SK-N-SH (cell line): Measurements from ENCODE around the gene SSUH2. TPM values are rescaled to one million over a fixed set of nuclear protein-coding genes. Genes with fewer than 3 reads are reported as not detected.

Experiments used
- CTCF ChIA-PET: fragments of 300-600, 350-600 bp; formaldehyde crosslinking; extraction: SDS; loops from one replicate; lab custom pipeline; 2021; lab: Yijun Ruan, JAX
- POLR2A ChIA-PET: fragments of 350-600 bp; sonication (Branson Sonifier 250); formaldehyde crosslinking; extraction: SDS; loops from one replicate; lab custom pipeline; 2020; ENCODE audit warnings: antibody characterized with exemption, inconsistent platforms; lab: Yijun Ruan, JAX
- DNase-seq: peaks from one replicate; pipeline ENCODE4 v3.0.0; 2012
- H2AFZ ChIP-seq: fragments of 200-600 bp; sonication (generic); 2 replicates; pipeline ENCODE4 v1.8.1; 2016; ENCODE audit warnings: antibody characterized with exemption, mild to moderate bottlenecking, low read depth
- H3F3A ChIP-seq: fragments of 200-600 bp; sonication (generic); replicated peaks from 2 replicates; pipeline ENCODE3; 2016; ENCODE audit warnings: antibody characterized with exemption, mild to moderate bottlenecking; ENCODE audit not compliant: insufficient read depth
- H3K27ac ChIP-seq, 2 experiments: fragments of 200-500 bp in 1 of 2; fragments of 200-600 bp in 1 of 2; sonication (Bioruptor generic) in 1 of 2; sonication (generic), shearing (Covaris generic) in 1 of 2; 2 replicates each; pipeline versions ENCODE4 v1.5.1 to v1.6.1; 2014 to 2016; ENCODE audit warnings: low read depth in 2 of 2, inconsistent platforms in 1 of 2, low read length in 1 of 2, mild to moderate bottlenecking in 1 of 2, mixed read lengths in 1 of 2
- H3K27me3 ChIP-seq: fragments of 200-600 bp; sonication (generic), shearing (Covaris generic); 2 replicates; pipeline ENCODE4 v1.6.1; 2016; ENCODE audit warnings: mixed run types; ENCODE audit not compliant: insufficient read depth
- H3K36me3 ChIP-seq, 2 experiments: fragments of 200-500 bp in 1 of 2; fragments of 200-600 bp in 1 of 2; sonication (Bioruptor generic) in 1 of 2; sonication (generic) in 1 of 2; replicated peaks in 1 of 2; 2 replicates each; pipeline versions ENCODE3 to v1.5.1; 2014 to 2016; ENCODE audit warnings: low read length in 1 of 2, mild to moderate bottlenecking in 1 of 2; ENCODE audit not compliant: insufficient read depth in 2 of 2, control insufficient read depth in 1 of 2
- H3K4me1 ChIP-seq, 2 experiments: fragments of 200-500 bp in 1 of 2; fragments of 200-600 bp in 1 of 2; sonication (Bioruptor generic) in 1 of 2; sonication (generic), shearing (Covaris generic) in 1 of 2; 2 replicates each; pipeline versions ENCODE4 v1.5.1 to v1.6.1; 2014 to 2016; ENCODE audit warnings: low read depth in 1 of 2, low read length in 1 of 2, mixed run types in 1 of 2; ENCODE audit not compliant: insufficient read depth in 2 of 2, control insufficient read depth in 1 of 2
- H3K4me2 ChIP-seq: fragments of 200-600 bp; sonication (generic), shearing (Covaris generic); 2 replicates; pipeline ENCODE4 v1.6.1; 2017; ENCODE audit warnings: mixed run types
- H3K4me3 ChIP-seq, 2 experiments: fragments of 200-500 bp in 1 of 2; fragments of 200-600 bp in 1 of 2; sonication (Bioruptor generic) in 1 of 2; sonication (generic), shearing (Covaris generic) in 1 of 2; 2 replicates each; pipeline versions ENCODE4 v1.5.1 to v1.8.1; 2014 to 2016; ENCODE audit warnings: low read depth in 2 of 2, inconsistent platforms in 1 of 2, low read length in 1 of 2, mild to moderate bottlenecking in 1 of 2, mixed read lengths in 1 of 2, moderate library complexity in 1 of 2
- H3K79me2 ChIP-seq: fragments of 200-600 bp; sonication (generic); 2 replicates; pipeline ENCODE4 v1.8.1; 2017; ENCODE audit warnings: mild to moderate bottlenecking; ENCODE audit not compliant: insufficient read depth
- H3K9ac ChIP-seq: fragments of 200-600 bp; sonication (generic); 2 replicates; pipeline ENCODE4 v1.6.1; 2017; ENCODE audit warnings: mixed run types
- H3K9me2 ChIP-seq: fragments of 200-600 bp; sonication (generic); 2 replicates; pipeline ENCODE4 v1.6.1; 2017; ENCODE audit warnings: mixed run types
- H3K9me3 ChIP-seq: fragments of 200-600 bp; sonication (generic); 2 replicates; pipeline ENCODE4 v1.6.1; 2017; ENCODE audit warnings: mixed run types, mild to moderate bottlenecking, moderate library complexity
- H4K20me1 ChIP-seq: fragments of 200-600 bp; sonication (generic); 2 replicates; pipeline ENCODE4 v1.6.1; 2017; ENCODE audit warnings: mild to moderate bottlenecking, mixed run types; ENCODE audit not compliant: insufficient read depth
- CHD2 ChIP-seq: fragments of 150-350 bp; IDR thresholded peaks from 2 replicates; pipeline ENCODE4 v1.6.1; 2018; ENCODE audit warnings: low read length; ENCODE audit not compliant: partially characterized antibody
- EP300 ChIP-seq, 2 experiments: IDR thresholded peaks; 2 replicates each; pipeline versions ENCODE4 v1.4.0 to v1.6.1; 2012; ENCODE audit warnings: borderline replicate concordance in 1 of 2, low read depth in 1 of 2, low read length in 1 of 2
- EZH2phosphoT487 ChIP-seq: fragments of 200-600 bp; sonication (generic); IDR thresholded peaks from 2 replicates; pipeline ENCODE4 v1.6.1; 2017; ENCODE audit warnings: low read depth, mixed run types, mild to moderate bottlenecking, antibody characterized with exemption, moderate library complexity, borderline replicate concordance
- FOXJ3 ChIP-seq: sonication (generic); formaldehyde crosslinking; IDR thresholded peaks from 2 replicates; pipeline ENCODE4 v1.5.1; 2020; ENCODE audit warnings: mild to moderate bottlenecking, missing genetic modification reagents
- FOXM1 ChIP-seq: IDR thresholded peaks from 2 replicates; pipeline ENCODE4 v1.4.0; 2012; ENCODE audit warnings: low read depth, mild to moderate bottlenecking
- GATA2 ChIP-seq: sonication (generic); formaldehyde crosslinking; IDR thresholded peaks from 2 replicates; pipeline ENCODE4 v1.5.0; 2020; ENCODE audit warnings: mild to moderate bottlenecking, missing genetic modification reagents
- MXI1 ChIP-seq: IDR thresholded peaks from 2 replicates; pipeline ENCODE4 v1.6.1; 2012; ENCODE audit warnings: mild to moderate bottlenecking, low read depth, low read length, improper control_type of control experiment
- NRF1 ChIP-seq: IDR thresholded peaks from 2 replicates; pipeline ENCODE4 v1.6.1; 2012; ENCODE audit warnings: low read depth, mild to moderate bottlenecking, low read length
- RXRA ChIP-seq: IDR thresholded peaks from 2 replicates; pipeline ENCODE4 v1.4.0; 2012; ENCODE audit warnings: low read depth, mild to moderate bottlenecking, borderline replicate concordance
- SMC3 ChIP-seq: IDR thresholded peaks from 2 replicates; pipeline ENCODE4 v1.6.1; 2012; ENCODE audit warnings: low read depth, low read length, improper control_type of control experiment
- TEAD4 ChIP-seq: IDR thresholded peaks from 2 replicates; pipeline ENCODE4 v1.4.0; 2012; ENCODE audit warnings: mild to moderate bottlenecking, borderline replicate concordance; ENCODE audit not compliant: insufficient read depth
- WGBS: methylation state at CpG from one replicate; pipeline ENCODE4 v1.1.6; 2017; ENCODE audit warnings: low lambda C conversion rate; 5-methylcytosine and 5-hydroxymethylcytosine counted together
- polyA plus RNA-seq, 3 experiments: library from polyadenylated mRNA; depleted of rRNA; stranded (reverse); fragments of >200 nt; gene quantifications; 2 replicates each; pipeline ENCODE4 v1.2.3, GENCODE V29; 2012
- TF ChIP-seq, protein P1 (sequence below): IDR thresholded peaks from 2 replicates; pipeline ENCODE4; 2012
- TF ChIP-seq, protein P2 (sequence below): IDR thresholded peaks from 2 replicates; pipeline ENCODE4 v1.6.1; 2012; ENCODE audit warnings: mild to moderate bottlenecking, low read depth, low read length, moderate library complexity
- TF ChIP-seq, protein P3 (sequence below): IDR thresholded peaks from 2 replicates; pipeline ENCODE4 v1.4.0; 2012; ENCODE audit warnings: low read depth
- TF ChIP-seq, protein P4 (sequence below): fragments of 150-350 bp; IDR thresholded peaks from 2 replicates; pipeline ENCODE4 v1.6.1; 2017; ENCODE audit warnings: antibody characterized with exemption, low read length, low read depth, borderline replicate concordance
- TF ChIP-seq, protein P5 (sequence below): IDR thresholded peaks from 2 replicates; pipeline ENCODE4 v1.4.0; 2012; ENCODE audit warnings: low read depth, borderline replicate concordance

The SSUH2 gene
- polyA plus RNA-seq, 1 of the 3 experiments (the other 2 are of a cell fraction) = 0.18 TPM

DNA sequence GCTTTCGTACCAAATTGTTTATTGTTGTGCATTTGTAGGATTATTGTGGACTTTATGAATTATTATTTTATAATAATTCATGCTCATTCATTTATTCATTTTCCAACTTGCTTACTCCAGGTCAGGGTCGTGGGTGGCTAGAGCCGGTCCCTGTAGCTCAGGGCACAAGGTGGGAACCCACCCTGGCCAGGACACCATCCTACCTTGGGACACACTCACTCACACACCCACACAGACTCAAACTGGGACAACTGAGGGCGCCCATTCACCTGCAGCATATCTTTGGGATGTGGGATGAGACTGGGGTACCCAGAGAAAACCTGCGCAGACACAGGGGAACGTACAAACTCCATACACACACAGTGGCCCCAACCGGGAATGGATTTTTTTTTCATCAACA lies 40.6 kb downstream of the SSUH2 start:
- no peak overlapping the region for H3K9ac ChIP-seq
- no peak for DNase-seq
- H3K27me3 ChIP-seq = no peaks in the 10 kb centered on the region
- TF ChIP-seq SMC3 = no peak
- no peak for TF ChIP-seq MXI1
- TF ChIP-seq NRF1 = no peak
- no peak for TF ChIP-seq FOXM1
- TF ChIP-seq, protein P1, sequence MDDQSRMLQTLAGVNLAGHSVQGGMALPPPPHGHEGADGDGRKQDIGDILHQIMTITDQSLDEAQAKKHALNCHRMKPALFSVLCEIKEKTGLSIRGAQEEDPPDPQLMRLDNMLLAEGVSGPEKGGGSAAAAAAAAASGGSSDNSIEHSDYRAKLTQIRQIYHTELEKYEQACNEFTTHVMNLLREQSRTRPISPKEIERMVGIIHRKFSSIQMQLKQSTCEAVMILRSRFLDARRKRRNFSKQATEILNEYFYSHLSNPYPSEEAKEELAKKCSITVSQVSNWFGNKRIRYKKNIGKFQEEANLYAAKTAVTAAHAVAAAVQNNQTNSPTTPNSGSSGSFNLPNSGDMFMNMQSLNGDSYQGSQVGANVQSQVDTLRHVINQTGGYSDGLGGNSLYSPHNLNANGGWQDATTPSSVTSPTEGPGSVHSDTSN = no peak
- TF ChIP-seq, protein P2, sequence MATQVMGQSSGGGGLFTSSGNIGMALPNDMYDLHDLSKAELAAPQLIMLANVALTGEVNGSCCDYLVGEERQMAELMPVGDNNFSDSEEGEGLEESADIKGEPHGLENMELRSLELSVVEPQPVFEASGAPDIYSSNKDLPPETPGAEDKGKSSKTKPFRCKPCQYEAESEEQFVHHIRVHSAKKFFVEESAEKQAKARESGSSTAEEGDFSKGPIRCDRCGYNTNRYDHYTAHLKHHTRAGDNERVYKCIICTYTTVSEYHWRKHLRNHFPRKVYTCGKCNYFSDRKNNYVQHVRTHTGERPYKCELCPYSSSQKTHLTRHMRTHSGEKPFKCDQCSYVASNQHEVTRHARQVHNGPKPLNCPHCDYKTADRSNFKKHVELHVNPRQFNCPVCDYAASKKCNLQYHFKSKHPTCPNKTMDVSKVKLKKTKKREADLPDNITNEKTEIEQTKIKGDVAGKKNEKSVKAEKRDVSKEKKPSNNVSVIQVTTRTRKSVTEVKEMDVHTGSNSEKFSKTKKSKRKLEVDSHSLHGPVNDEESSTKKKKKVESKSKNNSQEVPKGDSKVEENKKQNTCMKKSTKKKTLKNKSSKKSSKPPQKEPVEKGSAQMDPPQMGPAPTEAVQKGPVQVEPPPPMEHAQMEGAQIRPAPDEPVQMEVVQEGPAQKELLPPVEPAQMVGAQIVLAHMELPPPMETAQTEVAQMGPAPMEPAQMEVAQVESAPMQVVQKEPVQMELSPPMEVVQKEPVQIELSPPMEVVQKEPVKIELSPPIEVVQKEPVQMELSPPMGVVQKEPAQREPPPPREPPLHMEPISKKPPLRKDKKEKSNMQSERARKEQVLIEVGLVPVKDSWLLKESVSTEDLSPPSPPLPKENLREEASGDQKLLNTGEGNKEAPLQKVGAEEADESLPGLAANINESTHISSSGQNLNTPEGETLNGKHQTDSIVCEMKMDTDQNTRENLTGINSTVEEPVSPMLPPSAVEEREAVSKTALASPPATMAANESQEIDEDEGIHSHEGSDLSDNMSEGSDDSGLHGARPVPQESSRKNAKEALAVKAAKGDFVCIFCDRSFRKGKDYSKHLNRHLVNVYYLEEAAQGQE = no peak
- POLR2A ChIA-PET = no interaction called here
- CTCF ChIA-PET = interaction anchor here (7.5 kb wide), 1 partner anchor 160 kb away, joined by 76 read pairs; no protein-coding TSS in a partner anchor
- H3F3A ChIP-seq = no peaks in the 10 kb centered on the region
- no peaks in the 10 kb centered on the region for H3K9me2 ChIP-seq
- no peak overlapping the region for H3K4me2 ChIP-seq
- H3K4me3 ChIP-seq = no peak overlapping the region
- H3K27ac ChIP-seq = no peak overlapping the region
- WGBS = 76% methylated on average over 7 of the region's 7 CpGs
- no peak overlapping the region for H2AFZ ChIP-seq
- H3K79me2 ChIP-seq = no peaks in the 10 kb centered on the region
- peaks cover 5 to 35% of the 10 kb centered on the region in 2 experiments; a peak in 3 of 4 replicates for H3K4me1 ChIP-seq
- H4K20me1 ChIP-seq = no peaks in the 10 kb centered on the region
- H3K9me3 ChIP-seq = no peaks in the 10 kb centered on the region
- no peaks in the 10 kb centered on the region for H3K36me3 ChIP-seq

DNA sequence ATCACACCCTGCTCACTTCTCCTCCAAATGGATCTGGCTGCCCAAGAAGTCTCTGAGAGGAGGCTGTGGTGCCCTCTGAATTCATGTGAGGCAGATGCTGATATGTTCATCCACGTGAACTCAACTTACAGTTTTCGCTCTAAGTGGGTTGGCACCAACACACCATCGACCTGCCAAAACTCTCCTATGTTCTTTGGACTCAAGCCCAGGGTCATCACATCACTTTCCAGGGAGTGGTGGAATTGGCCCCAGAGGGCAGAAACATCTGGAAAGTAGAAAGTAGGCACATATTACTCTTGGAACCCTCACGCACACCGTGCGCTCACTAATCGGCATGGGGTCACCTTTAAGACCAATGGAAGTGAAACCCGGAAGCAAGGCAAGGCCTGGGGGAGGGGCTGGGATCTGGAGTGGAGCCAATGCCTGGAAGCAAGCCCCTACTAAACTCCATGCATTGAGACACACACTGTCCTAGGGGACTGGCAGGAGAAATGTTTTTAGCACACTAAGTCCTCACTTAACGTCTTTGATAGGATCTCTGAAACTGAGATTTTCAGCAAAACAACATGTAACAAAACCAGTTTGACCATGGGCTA lies 41.4 kb downstream of the SSUH2 start:
- H3K27ac ChIP-seq = no peak overlapping the region
- no peak overlapping the region for H3K9ac ChIP-seq
- WGBS = 71% methylated on average over 9 of the region's 9 CpGs
- CTCF ChIA-PET = no interaction called here
- H3K4me3 ChIP-seq = no peak overlapping the region
- POLR2A ChIA-PET = no interaction called here
- H3K4me1 ChIP-seq = peaks cover 5 to 35% of the 10 kb centered on the region in 2 experiments; a peak in 3 of 4 replicates
- no peaks in the 10 kb centered on the region for H3K79me2 ChIP-seq
- H3K27me3 ChIP-seq = no peaks in the 10 kb centered on the region
- H3K9me2 ChIP-seq = no peaks in the 10 kb centered on the region
- H4K20me1 ChIP-seq = no peaks in the 10 kb centered on the region
- H3K4me2 ChIP-seq = no peak overlapping the region
- H3F3A ChIP-seq = no peaks in the 10 kb centered on the region
- no peak overlapping the region for H2AFZ ChIP-seq
- DNase-seq = no peak
- no peaks in the 10 kb centered on the region for H3K36me3 ChIP-seq
- H3K9me3 ChIP-seq = no peaks in the 10 kb centered on the region
- TF ChIP-seq FOXM1 = no peak
- TF ChIP-seq EZH2phosphoT487 = no peak
- TF ChIP-seq, protein P3, sequence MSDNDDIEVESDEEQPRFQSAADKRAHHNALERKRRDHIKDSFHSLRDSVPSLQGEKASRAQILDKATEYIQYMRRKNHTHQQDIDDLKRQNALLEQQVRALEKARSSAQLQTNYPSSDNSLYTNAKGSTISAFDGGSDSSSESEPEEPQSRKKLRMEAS = no peak
- no peak for TF ChIP-seq GATA2 (CRISPR knock-in tag)
- TF ChIP-seq, protein P4, sequence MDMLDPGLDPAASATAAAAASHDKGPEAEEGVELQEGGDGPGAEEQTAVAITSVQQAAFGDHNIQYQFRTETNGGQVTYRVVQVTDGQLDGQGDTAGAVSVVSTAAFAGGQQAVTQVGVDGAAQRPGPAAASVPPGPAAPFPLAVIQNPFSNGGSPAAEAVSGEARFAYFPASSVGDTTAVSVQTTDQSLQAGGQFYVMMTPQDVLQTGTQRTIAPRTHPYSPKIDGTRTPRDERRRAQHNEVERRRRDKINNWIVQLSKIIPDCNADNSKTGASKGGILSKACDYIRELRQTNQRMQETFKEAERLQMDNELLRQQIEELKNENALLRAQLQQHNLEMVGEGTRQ = no peak
- no peak for TF ChIP-seq RXRA
- no peak for TF ChIP-seq FOXJ3 (CRISPR knock-in tag)
- TF ChIP-seq TEAD4 = no peak
- TF ChIP-seq, protein P5, sequence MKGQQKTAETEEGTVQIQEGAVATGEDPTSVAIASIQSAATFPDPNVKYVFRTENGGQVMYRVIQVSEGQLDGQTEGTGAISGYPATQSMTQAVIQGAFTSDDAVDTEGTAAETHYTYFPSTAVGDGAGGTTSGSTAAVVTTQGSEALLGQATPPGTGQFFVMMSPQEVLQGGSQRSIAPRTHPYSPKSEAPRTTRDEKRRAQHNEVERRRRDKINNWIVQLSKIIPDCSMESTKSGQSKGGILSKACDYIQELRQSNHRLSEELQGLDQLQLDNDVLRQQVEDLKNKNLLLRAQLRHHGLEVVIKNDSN = no peak
- TF ChIP-seq SMC3 = no peak
- no peak for TF ChIP-seq EP300 (IDR thresholded peaks at IDR 0.05; ENCODE audit: borderline replicate concordance in 1 of 2, low read depth in 1 of 2, low read length in 1 of 2)
- no peak for TF ChIP-seq CHD2
